ENCODE results near the gene OMG. TPM values are rescaled to one million over a fixed set of nuclear protein-coding genes. Genes with fewer than 3 reads are reported as not detected.
"Not testable (repeated sequence)": the region's sequence is repeated elsewhere in the genome, so short reads cannot be mapped to it uniquely, and the experiment has no call there.

OMG gene
- total and polyA plus RNA-seq, 2 experiments from 2014 or later = 0.58 TPM; not detected in 1

GRCh38 chr17:31291820-31292219 is 5.2 kb downstream of the OMG start:
- H3K4me2 ChIP-seq = no peak overlapping the region
- H4K20me1 ChIP-seq (ENCODE audit: insufficient read depth, poor library complexity, severe bottlenecking) = no peaks in the 10 kb centered on the region
- H3K4me1 ChIP-seq (ENCODE audit: insufficient read depth) = no peaks in the 10 kb centered on the region
- no peak overlapping the region for H3K27ac ChIP-seq
- DNase-seq (ENCODE audit: low spot score) = no peak
- H3K9me3 ChIP-seq (ENCODE audit: low read depth) = no peaks in the 10 kb centered on the region
- no peaks in the 10 kb centered on the region for H3K27me3 ChIP-seq
- no peak overlapping the region for H2AFZ ChIP-seq
- TF ChIP-seq EZH2 (IDR thresholded peaks at IDR 0.05; ENCODE audit: borderline replicate concordance) (no peak), CTCF (IDR thresholded peaks at IDR 0.05; ENCODE audit: poor library complexity) (no peak), EZH2phosphoT487 (IDR thresholded peaks at IDR 0.05; ENCODE audit: low read depth, severe bottlenecking, unreplicated experiment) (no peak)
- H3K4me3 ChIP-seq = no peak overlapping the region
- no peaks in the 10 kb centered on the region for H3K36me3 ChIP-seq (replicated peaks; ENCODE audit: insufficient read depth, low read depth)
- H3K79me2 ChIP-seq = no peaks in the 10 kb centered on the region
- no peaks in the 10 kb centered on the region for H3K9me2 ChIP-seq (replicated peaks; ENCODE audit: insufficient read depth)

- Histone ChIP-seq H3K9me3 (ENCODE audit: low read depth) (no peaks in the 10 kb centered on the region), H3K27me3 (no peaks in the 10 kb centered on the region), H3K36me3 (replicated peaks; ENCODE audit: insufficient read depth, low read depth) (no peaks in the 10 kb centered on the region), H3K4me2 (no peak overlapping the region), H4K20me1 (ENCODE audit: insufficient read depth, poor library complexity, severe bottlenecking) (no peaks in the 10 kb centered on the region), H3K9me2 (replicated peaks; ENCODE audit: insufficient read depth) (no peaks in the 10 kb centered on the region), H3K4me3 (no peak overlapping the region), H3K79me2 (no peaks in the 10 kb centered on the region), H2AFZ (no peak overlapping the region), H3K27ac (no peak overlapping the region), H3K4me1 (ENCODE audit: insufficient read depth) (no peaks in the 10 kb centered on the region)
- 90% methylated on average over 3 of the region's 3 CpGs for WGBS (ENCODE audit: low lambda C conversion rate, missing lambda C conversion rate)
- DNase-seq (ENCODE audit: low spot score) = no peak
- TF ChIP-seq CTCF (IDR thresholded peaks at IDR 0.05; ENCODE audit: poor library complexity) (no peak), EZH2phosphoT487 (IDR thresholded peaks at IDR 0.05; ENCODE audit: low read depth, severe bottlenecking, unreplicated experiment) (no peak), EZH2 (IDR thresholded peaks at IDR 0.05; ENCODE audit: borderline replicate concordance) (no peak)
These were observed 7.2 kb downstream of the OMG start for GRCh38 chr17:31289790-31290189.

GRCh38 chr17:31287932-31288331 is 9.1 kb downstream of the OMG start:
- DNase-seq (ENCODE audit: low spot score); H3K4me2 ChIP-seq; H3K79me2 ChIP-seq; H3K4me3 ChIP-seq; H3K4me1 ChIP-seq (ENCODE audit: insufficient read depth); H4K20me1 ChIP-seq (ENCODE audit: insufficient read depth, poor library complexity, severe bottlenecking); H3K36me3 ChIP-seq (replicated peaks; ENCODE audit: insufficient read depth, low read depth); H3K9me3 ChIP-seq (ENCODE audit: low read depth); H3K27me3 ChIP-seq; H3K27ac ChIP-seq; H3K9me2 ChIP-seq (replicated peaks; ENCODE audit: insufficient read depth); H2AFZ ChIP-seq: not testable (repeated sequence)
- WGBS (ENCODE audit: low lambda C conversion rate, missing lambda C conversion rate) = 100% methylated on average over 1 of the region's 1 CpG

GRCh38 chr17:31286587-31286986 is 10.5 kb downstream of the OMG start:
- DNase-seq (ENCODE audit: low spot score) = no peak
- WGBS (ENCODE audit: low lambda C conversion rate, missing lambda C conversion rate) = 96% methylated on average over 1 of the region's 1 CpG
- Histone ChIP-seq H3K9me3 (ENCODE audit: low read depth) (no peaks in the 10 kb centered on the region), H3K4me2 (no peak overlapping the region), H3K4me1 (ENCODE audit: insufficient read depth) (no peaks in the 10 kb centered on the region), H3K36me3 (replicated peaks; ENCODE audit: insufficient read depth, low read depth) (no peaks in the 10 kb centered on the region), H3K27me3 (no peaks in the 10 kb centered on the region), H3K79me2 (no peaks in the 10 kb centered on the region), H3K4me3 (no peak overlapping the region), H2AFZ (no peak overlapping the region), H4K20me1 (ENCODE audit: insufficient read depth, poor library complexity, severe bottlenecking) (no peaks in the 10 kb centered on the region), H3K27ac (no peak overlapping the region), H3K9me2 (replicated peaks; ENCODE audit: insufficient read depth) (no peaks in the 10 kb centered on the region)
- TF ChIP-seq EZH2 (IDR thresholded peaks at IDR 0.05; ENCODE audit: borderline replicate concordance) = no peak
- TF ChIP-seq EZH2phosphoT487 (IDR thresholded peaks at IDR 0.05; ENCODE audit: low read depth, severe bottlenecking, unreplicated experiment) = no peak
- TF ChIP-seq CTCF (IDR thresholded peaks at IDR 0.05; ENCODE audit: poor library complexity) = no peak

Data from hepatocyte (in vitro differentiated cells).